Liver (tissue), 9 donors: Measurements from ENCODE around the gene RBM48. TPM values are rescaled to one million over a fixed set of nuclear protein-coding genes. Genes with fewer than 3 reads are reported as not detected.

Experiments
- DNase-seq: peaks from one replicate; pipeline ENCODE4 v3.0.0-alpha.2; 2017; ENCODE audit warnings: low spot score
- H3K27ac ChIP-seq, 2 donors: one replicate each; pipeline ENCODE4 v1.7.0; 2013; ENCODE audit warnings: inconsistent platforms in 2 of 2, low read length in 2 of 2, control low read depth in 1 of 2, low read depth in 1 of 2, mild to moderate bottlenecking in 1 of 2
- H3K27me3 ChIP-seq, 4 donors: one replicate each; pipeline versions ENCODE4 v1.6.1 to v1.7.0; 2013; ENCODE audit warnings: low read length in 3 of 4, inconsistent platforms in 1 of 4, mild to moderate bottlenecking in 1 of 4, moderate library complexity in 1 of 4; ENCODE audit not compliant: control insufficient read depth in 4 of 4, insufficient read depth in 4 of 4
- H3K36me3 ChIP-seq, 4 donors: one replicate each; pipeline versions ENCODE4 v1.6.1 to v1.7.0; 2013; ENCODE audit warnings: low read length in 3 of 4, mild to moderate bottlenecking in 3 of 4, low read depth in 1 of 4, moderate library complexity in 1 of 4; ENCODE audit not compliant: control insufficient read depth in 4 of 4, insufficient read depth in 3 of 4
- H3K4me1 ChIP-seq, 4 donors: one replicate each; pipeline versions ENCODE4 v1.6.1 to v1.7.0; 2013; ENCODE audit warnings: low read length in 3 of 4, mild to moderate bottlenecking in 3 of 4, moderate library complexity in 1 of 4; ENCODE audit not compliant: control insufficient read depth in 4 of 4, insufficient read depth in 4 of 4
- H3K4me3 ChIP-seq, 3 donors: one replicate each; pipeline versions ENCODE4 v1.6.1 to v1.7.0; 2013; ENCODE audit warnings: low read length in 3 of 3, control low read depth in 1 of 3, low read depth in 1 of 3, mild to moderate bottlenecking in 1 of 3
- H3K9ac ChIP-seq, 2 donors: one replicate each; pipeline ENCODE4 v1.7.0; 2013; ENCODE audit warnings: low read length in 2 of 2, mild to moderate bottlenecking in 2 of 2, moderate library complexity in 2 of 2, control low read depth in 1 of 2, low read depth in 1 of 2
- H3K9me3 ChIP-seq, 4 donors: one replicate each; pipeline versions ENCODE4 v1.6.1 to v1.7.0; 2013; ENCODE audit warnings: low read length in 3 of 4; ENCODE audit not compliant: control insufficient read depth in 4 of 4
- CTCF ChIP-seq: fragments of 150-350 bp; IDR thresholded peaks from 2 replicates; pipeline ENCODE4 v1.5.1; 2017; ENCODE audit warnings: improper control_type of control experiment, low read depth, low read length; ENCODE audit not compliant: missing input control
- EGR1 ChIP-seq, 2 donors: IDR thresholded peaks; 2 replicates each; pipeline ENCODE4 v1.6.1; 2016 to 2018; ENCODE audit warnings: antibody characterized with exemption in 2 of 2, low read depth in 2 of 2
- FOXA1 ChIP-seq: IDR thresholded peaks from 2 replicates; pipeline ENCODE4 v1.6.1; 2016; ENCODE audit warnings: antibody characterized with exemption
- FOXA2 ChIP-seq: IDR thresholded peaks from 2 replicates; pipeline ENCODE4 v1.6.1; 2016; ENCODE audit warnings: antibody characterized with exemption
- GABPA ChIP-seq, 2 donors: IDR thresholded peaks in 1 of 2; conservative IDR thresholded peaks in 1 of 2; 2 replicates each; pipeline ENCODE4 v1.6.1; 2016; ENCODE audit warnings: antibody characterized with exemption in 2 of 2, mild to moderate bottlenecking in 1 of 2, moderate library complexity in 1 of 2
- HNF4A ChIP-seq, 2 donors: conservative IDR thresholded peaks; 2 replicates each; pipeline ENCODE4 v1.6.1; 2016; ENCODE audit warnings: antibody characterized with exemption in 2 of 2, mild to moderate bottlenecking in 2 of 2
- HNF4G ChIP-seq: IDR thresholded peaks from 2 replicates; pipeline ENCODE4 v1.6.1; 2016; ENCODE audit warnings: antibody characterized with exemption
- JUND ChIP-seq, 2 donors: IDR thresholded peaks; 2 replicates each; pipeline ENCODE4 v1.6.1; 2016; ENCODE audit warnings: antibody characterized with exemption in 2 of 2
- NR2F2 ChIP-seq: IDR thresholded peaks from 2 replicates; pipeline ENCODE4 v1.6.1; 2016; ENCODE audit warnings: antibody characterized with exemption
- RAD21 ChIP-seq, 2 donors: IDR thresholded peaks; 2 replicates each; pipeline ENCODE4 v1.6.1; 2016; ENCODE audit warnings: antibody characterized with exemption in 2 of 2, mild to moderate bottlenecking in 2 of 2
- RXRA ChIP-seq, 2 donors: IDR thresholded peaks; 2 replicates each; pipeline ENCODE4 v1.6.1; 2017 to 2018; ENCODE audit warnings: antibody characterized with exemption in 2 of 2, mild to moderate bottlenecking in 1 of 2
- SP1 ChIP-seq: IDR thresholded peaks from 2 replicates; pipeline ENCODE4 v1.6.1; 2018; ENCODE audit warnings: antibody characterized with exemption, mild to moderate bottlenecking
- TAF1 ChIP-seq: conservative IDR thresholded peaks from 2 replicates; pipeline ENCODE4 v1.6.1; 2016; ENCODE audit warnings: antibody characterized with exemption, mild to moderate bottlenecking
- YY1 ChIP-seq: IDR thresholded peaks from 2 replicates; pipeline ENCODE4 v1.6.1; 2016; ENCODE audit warnings: antibody characterized with exemption, mild to moderate bottlenecking
- ZBTB33 ChIP-seq: IDR thresholded peaks from 2 replicates; pipeline ENCODE4 v1.6.1; 2016; ENCODE audit warnings: antibody characterized with exemption
- WGBS: extraction: QIAGEN DNeasy Blood & Tissue Kit; methylation state at CpG from one replicate; pipeline ENCODE4 v1.1.7; 2013; 5-methylcytosine and 5-hydroxymethylcytosine counted together
- polyA plus RNA-seq, 2 donors: library from polyadenylated mRNA; stranded (reverse) in 1 of 2; unstranded in 1 of 2; fragments of 200-250 nt in 1 of 2; fragments of >200 nt in 1 of 2; fragmentation: Nextera tagmentation in 1 of 2; extraction: Ambion mirVana in 1 of 2; gene quantifications; one replicate each; pipeline versions ENCODE4 v1.2.1 to v1.2.3, GENCODE V29; 2013 to 2015
- total RNA-seq, 2 donors: library from RNA; depleted of rRNA; stranded (reverse); fragments of >200 nt; gene quantifications; one replicate each; pipeline ENCODE4 v1.2.3, GENCODE V29; 2014
- TF ChIP-seq, protein P1 (sequence below): IDR thresholded peaks from 2 replicates; pipeline ENCODE4 v1.6.1; 2016; ENCODE audit warnings: antibody characterized with exemption
- TF ChIP-seq, protein P2 (sequence below): IDR thresholded peaks from 2 replicates; pipeline ENCODE4 v1.6.1; 2016; ENCODE audit warnings: antibody characterized with exemption, mild to moderate bottlenecking
- TF ChIP-seq, protein P3 (sequence below): IDR thresholded peaks from 2 replicates; pipeline ENCODE4 v1.6.1; 2016; ENCODE audit warnings: antibody characterized with exemption
- donor health status: healthy.
- donor health status: healthy.
- donor health status: healthy.
- donor health status: healthy.
- donor health status: healthy.

RBM48 gene
- total and polyA plus RNA-seq, 4 donors, result 3.3 to 9.7 (median 6.8) TPM

GRCh38 chr7:92576296-92576695 is 47.7 kb downstream of the RBM48 start:
- Histone ChIP-seq H3K9me3 (no peaks in the 10 kb centered on the region), H3K4me3 (no peak overlapping the region), H3K36me3 (peaks cover 6 to 52% (median 46%) of the 10 kb centered on the region in 4 donors), H3K27ac (no peak overlapping the region), H3K4me1 (no peaks in the 10 kb centered on the region), H3K27me3 (no peaks in the 10 kb centered on the region), H3K9ac (no peak overlapping the region)
- DNase-seq, result no peak
- TF ChIP-seq, protein P1, sequence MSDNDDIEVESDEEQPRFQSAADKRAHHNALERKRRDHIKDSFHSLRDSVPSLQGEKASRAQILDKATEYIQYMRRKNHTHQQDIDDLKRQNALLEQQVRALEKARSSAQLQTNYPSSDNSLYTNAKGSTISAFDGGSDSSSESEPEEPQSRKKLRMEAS, result no peak
- no peak for TF ChIP-seq RXRA (IDR thresholded peaks at IDR 0.05)
- no peak for TF ChIP-seq GABPA (IDR thresholded peaks at IDR 0.05 in 1 of 2, conservative IDR thresholded peaks at IDR 0.05 in 1 of 2)
- TF ChIP-seq NR2F2, result no peak
- TF ChIP-seq JUND (IDR thresholded peaks at IDR 0.05), result no peak
- TF ChIP-seq, protein P2, sequence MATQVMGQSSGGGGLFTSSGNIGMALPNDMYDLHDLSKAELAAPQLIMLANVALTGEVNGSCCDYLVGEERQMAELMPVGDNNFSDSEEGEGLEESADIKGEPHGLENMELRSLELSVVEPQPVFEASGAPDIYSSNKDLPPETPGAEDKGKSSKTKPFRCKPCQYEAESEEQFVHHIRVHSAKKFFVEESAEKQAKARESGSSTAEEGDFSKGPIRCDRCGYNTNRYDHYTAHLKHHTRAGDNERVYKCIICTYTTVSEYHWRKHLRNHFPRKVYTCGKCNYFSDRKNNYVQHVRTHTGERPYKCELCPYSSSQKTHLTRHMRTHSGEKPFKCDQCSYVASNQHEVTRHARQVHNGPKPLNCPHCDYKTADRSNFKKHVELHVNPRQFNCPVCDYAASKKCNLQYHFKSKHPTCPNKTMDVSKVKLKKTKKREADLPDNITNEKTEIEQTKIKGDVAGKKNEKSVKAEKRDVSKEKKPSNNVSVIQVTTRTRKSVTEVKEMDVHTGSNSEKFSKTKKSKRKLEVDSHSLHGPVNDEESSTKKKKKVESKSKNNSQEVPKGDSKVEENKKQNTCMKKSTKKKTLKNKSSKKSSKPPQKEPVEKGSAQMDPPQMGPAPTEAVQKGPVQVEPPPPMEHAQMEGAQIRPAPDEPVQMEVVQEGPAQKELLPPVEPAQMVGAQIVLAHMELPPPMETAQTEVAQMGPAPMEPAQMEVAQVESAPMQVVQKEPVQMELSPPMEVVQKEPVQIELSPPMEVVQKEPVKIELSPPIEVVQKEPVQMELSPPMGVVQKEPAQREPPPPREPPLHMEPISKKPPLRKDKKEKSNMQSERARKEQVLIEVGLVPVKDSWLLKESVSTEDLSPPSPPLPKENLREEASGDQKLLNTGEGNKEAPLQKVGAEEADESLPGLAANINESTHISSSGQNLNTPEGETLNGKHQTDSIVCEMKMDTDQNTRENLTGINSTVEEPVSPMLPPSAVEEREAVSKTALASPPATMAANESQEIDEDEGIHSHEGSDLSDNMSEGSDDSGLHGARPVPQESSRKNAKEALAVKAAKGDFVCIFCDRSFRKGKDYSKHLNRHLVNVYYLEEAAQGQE, result no peak
- no peak for TF ChIP-seq FOXA2
- no peak for TF ChIP-seq EGR1 (IDR thresholded peaks at IDR 0.05; ENCODE audit: low read depth in 2 of 2)
- no peak for TF ChIP-seq HNF4A (conservative IDR thresholded peaks at IDR 0.05)
- TF ChIP-seq, protein P3, sequence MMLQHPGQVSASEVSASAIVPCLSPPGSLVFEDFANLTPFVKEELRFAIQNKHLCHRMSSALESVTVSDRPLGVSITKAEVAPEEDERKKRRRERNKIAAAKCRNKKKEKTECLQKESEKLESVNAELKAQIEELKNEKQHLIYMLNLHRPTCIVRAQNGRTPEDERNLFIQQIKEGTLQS, result no peak
- no peak for TF ChIP-seq TAF1
- TF ChIP-seq ZBTB33, result no peak
- TF ChIP-seq FOXA1, result no peak
- TF ChIP-seq HNF4G, result no peak
- TF ChIP-seq YY1, result no peak
- TF ChIP-seq RAD21 (IDR thresholded peaks at IDR 0.05), result no peak
- TF ChIP-seq CTCF, result no peak
- no peak for TF ChIP-seq SP1
- 90% methylated on average over 3 of the region's 3 CpGs for WGBS
